ENCODE results near the gene GOLT1B. TPM values are rescaled to one million over a fixed set of nuclear protein-coding genes. Genes with fewer than 3 reads are reported as not detected.

Gene GOLT1B
- total RNA-seq, 2 experiments from 2014 or later = 12.7 to 30.7 TPM

DNA sequence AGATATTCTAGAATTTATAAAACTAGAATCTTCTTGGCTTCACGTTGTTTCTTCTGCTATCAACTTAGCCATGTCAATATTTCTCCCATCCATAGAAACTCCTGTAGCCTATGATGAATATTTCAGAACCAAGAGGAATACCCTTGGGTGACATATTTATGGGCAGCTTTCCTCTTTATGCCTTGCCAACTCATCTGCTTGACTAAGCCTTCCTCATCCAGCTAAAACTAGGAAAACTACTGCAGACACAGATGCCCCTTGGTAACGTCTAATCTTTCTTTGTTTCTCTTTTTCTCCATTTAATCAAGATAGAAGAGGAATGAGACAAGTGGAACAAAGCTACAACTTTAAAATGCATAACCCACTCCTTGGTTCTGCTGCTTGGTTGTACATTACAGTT is 6.3 kb downstream of the GOLT1B start:
- Histone ChIP-seq H3K4me3 (ENCODE audit: low read depth, low read length, poor library complexity, severe bottlenecking) (no peak overlapping the region), H3K4me1 (ENCODE audit: insufficient read depth, low read length, poor library complexity, severe bottlenecking) (peaks cover 10% of the 10 kb centered on the region), H3K27ac (ENCODE audit: low read depth, low read length, poor library complexity, severe bottlenecking) (no peak overlapping the region), H2AFZ (ENCODE audit: low read length) (no peak overlapping the region), H3K9me2 (ENCODE audit: insufficient read depth, low read length) (no peaks in the 10 kb centered on the region), H3K9me3 (ENCODE audit: low read length) (no peaks in the 10 kb centered on the region), H3K36me3 (ENCODE audit: insufficient read depth, low read length) (peaks cover 51% of the 10 kb centered on the region), H3K79me2 (ENCODE audit: insufficient read depth, low read depth, low read length) (peaks cover 49% of the 10 kb centered on the region), H4K20me1 (ENCODE audit: insufficient read depth, low read length) (peaks cover 14% of the 10 kb centered on the region; the same call in 1 of the 2 replicates), H3K4me2 (ENCODE audit: low read length) (no peak overlapping the region)
- ChIA-PET CTCF (ENCODE audit: unreplicated experiment) (no interaction called here), POLR2A (interaction anchor here (0.6 to 2.6 kb wide), 4 partner anchors 9 to 121 kb away, joined by 3 to 10 read pairs (median 3); partner anchors contain the start of gene SPX)
- TF ChIP-seq, protein P1, sequence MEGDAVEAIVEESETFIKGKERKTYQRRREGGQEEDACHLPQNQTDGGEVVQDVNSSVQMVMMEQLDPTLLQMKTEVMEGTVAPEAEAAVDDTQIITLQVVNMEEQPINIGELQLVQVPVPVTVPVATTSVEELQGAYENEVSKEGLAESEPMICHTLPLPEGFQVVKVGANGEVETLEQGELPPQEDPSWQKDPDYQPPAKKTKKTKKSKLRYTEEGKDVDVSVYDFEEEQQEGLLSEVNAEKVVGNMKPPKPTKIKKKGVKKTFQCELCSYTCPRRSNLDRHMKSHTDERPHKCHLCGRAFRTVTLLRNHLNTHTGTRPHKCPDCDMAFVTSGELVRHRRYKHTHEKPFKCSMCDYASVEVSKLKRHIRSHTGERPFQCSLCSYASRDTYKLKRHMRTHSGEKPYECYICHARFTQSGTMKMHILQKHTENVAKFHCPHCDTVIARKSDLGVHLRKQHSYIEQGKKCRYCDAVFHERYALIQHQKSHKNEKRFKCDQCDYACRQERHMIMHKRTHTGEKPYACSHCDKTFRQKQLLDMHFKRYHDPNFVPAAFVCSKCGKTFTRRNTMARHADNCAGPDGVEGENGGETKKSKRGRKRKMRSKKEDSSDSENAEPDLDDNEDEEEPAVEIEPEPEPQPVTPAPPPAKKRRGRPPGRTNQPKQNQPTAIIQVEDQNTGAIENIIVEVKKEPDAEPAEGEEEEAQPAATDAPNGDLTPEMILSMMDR (conservative IDR thresholded peaks at IDR 0.05; ENCODE audit: low read length) = no peak
- no peak for TF ChIP-seq EZH2phosphoT487 (IDR thresholded peaks at IDR 0.05; ENCODE audit: borderline replicate concordance, low read depth, low read length)
- BruUV-seq (replicated peaks) = no TSS peak
- intact Hi-C loops (cut with micrococcal nuclease; ENCODE audit: unreplicated experiment) = no loop called here
- DNase-seq (ENCODE audit: low spot score) = no peak

DNA sequence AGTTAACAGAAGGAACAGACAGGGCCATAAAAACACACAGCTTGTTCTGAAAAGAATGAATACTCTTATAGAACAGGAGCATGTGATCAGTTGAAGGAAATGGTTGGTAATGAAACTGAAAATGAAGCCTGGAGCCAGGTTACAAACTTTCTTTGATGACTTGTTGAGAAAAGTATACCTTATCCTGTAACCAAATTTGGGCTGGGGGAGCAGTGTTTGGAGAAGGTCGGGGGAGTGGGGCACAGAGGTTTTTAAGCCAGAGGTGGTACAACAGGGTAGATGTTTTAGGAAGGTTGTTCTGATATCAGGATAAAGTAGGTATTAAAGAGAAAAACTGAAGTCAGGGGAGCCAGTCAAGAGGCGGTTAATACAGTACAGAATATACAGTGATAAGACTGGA is 8.2 kb downstream of the GOLT1B start:
- TF ChIP-seq, protein P1 (conservative IDR thresholded peaks at IDR 0.05; ENCODE audit: low read length) = no peak
- TF ChIP-seq EZH2phosphoT487 (IDR thresholded peaks at IDR 0.05; ENCODE audit: borderline replicate concordance, low read depth, low read length) = no peak
- Histone ChIP-seq H3K4me1 (ENCODE audit: insufficient read depth, low read length, poor library complexity, severe bottlenecking) (no peaks in the 10 kb centered on the region), H4K20me1 (ENCODE audit: insufficient read depth, low read length) (peaks cover 4% of the 10 kb centered on the region; the same call in 1 of the 2 replicates), H3K79me2 (ENCODE audit: insufficient read depth, low read depth, low read length) (peaks cover 30% of the 10 kb centered on the region), H3K9me3 (ENCODE audit: low read length) (no peaks in the 10 kb centered on the region), H3K4me2 (ENCODE audit: low read length) (no peak overlapping the region), H3K27ac (ENCODE audit: low read depth, low read length, poor library complexity, severe bottlenecking) (no peak overlapping the region), H3K9me2 (ENCODE audit: insufficient read depth, low read length) (no peaks in the 10 kb centered on the region), H3K36me3 (ENCODE audit: insufficient read depth, low read length) (peaks cover 70% of the 10 kb centered on the region), H2AFZ (ENCODE audit: low read length) (no peak overlapping the region), H3K4me3 (ENCODE audit: low read depth, low read length, poor library complexity, severe bottlenecking) (no peak overlapping the region)
- POLR2A ChIA-PET = interaction anchor here (1.5 to 1.7 kb wide), 2 partner anchors 10 kb away, joined by 4 to 6 read pairs; no protein-coding TSS in a partner anchor
- DNase-seq (ENCODE audit: low spot score) = no peak
- CTCF ChIA-PET (ENCODE audit: unreplicated experiment) = no interaction called here
- BruUV-seq (replicated peaks) = no TSS peak
- intact Hi-C loops (cut with micrococcal nuclease; ENCODE audit: unreplicated experiment) = no loop called here

DNA sequence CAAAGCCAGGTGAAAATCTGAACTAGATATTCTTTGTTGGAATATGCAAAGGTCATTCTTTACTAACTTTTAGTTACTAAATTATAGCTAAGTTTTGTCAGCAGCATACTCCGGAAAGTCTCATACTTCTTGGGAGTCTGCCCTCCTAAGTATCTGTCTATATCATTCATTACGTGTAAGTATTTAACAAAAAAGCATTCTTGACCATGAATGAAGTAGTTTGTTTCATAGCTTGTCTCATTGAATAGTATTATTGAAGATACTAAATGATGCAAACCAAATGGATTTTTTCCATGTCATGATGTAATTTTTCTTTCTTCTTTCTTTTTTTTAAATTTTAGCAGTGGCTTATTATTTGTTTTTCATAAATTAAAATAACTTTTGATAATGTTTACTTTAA is 14.7 kb downstream of the GOLT1B start:
- H3K4me3 ChIP-seq (ENCODE audit: low read depth, low read length, poor library complexity, severe bottlenecking) = no peak overlapping the region
- ChIA-PET CTCF (ENCODE audit: unreplicated experiment) (no interaction called here), POLR2A (interaction anchor here (0.5 to 1.2 kb wide), 6 partner anchors 8 to 1869 kb away, joined by 3 to 5 read pairs (median 4); partner anchors contain the start of gene SPX)
- H3K9me3 ChIP-seq (ENCODE audit: low read length) = no peaks in the 10 kb centered on the region
- no peaks in the 10 kb centered on the region for H4K20me1 ChIP-seq (ENCODE audit: insufficient read depth, low read length)
- intact Hi-C loops (cut with micrococcal nuclease; ENCODE audit: unreplicated experiment) = no loop called here
- H3K36me3 ChIP-seq (ENCODE audit: insufficient read depth, low read length) = peaks cover 54% of the 10 kb centered on the region
- H3K4me2 ChIP-seq (ENCODE audit: low read length) = no peak overlapping the region
- H3K4me1 ChIP-seq (ENCODE audit: insufficient read depth, low read length, poor library complexity, severe bottlenecking) = no peaks in the 10 kb centered on the region
- no peaks in the 10 kb centered on the region for H3K79me2 ChIP-seq (ENCODE audit: insufficient read depth, low read depth, low read length)
- DNase-seq (ENCODE audit: low spot score) = no peak
- BruUV-seq (replicated peaks) = no TSS peak
- H2AFZ ChIP-seq (ENCODE audit: low read length) = no peak overlapping the region
- TF ChIP-seq, protein P1 (conservative IDR thresholded peaks at IDR 0.05; ENCODE audit: low read length) = no peak
- no peak for TF ChIP-seq EZH2phosphoT487 (IDR thresholded peaks at IDR 0.05; ENCODE audit: borderline replicate concordance, low read depth, low read length)
- no peak overlapping the region for H3K27ac ChIP-seq (ENCODE audit: low read depth, low read length, poor library complexity, severe bottlenecking)
- no peaks in the 10 kb centered on the region for H3K9me2 ChIP-seq (ENCODE audit: insufficient read depth, low read length)
